22Rv1 (cell line): ENCODE data around the gene ZNF556.

Source experiments
- CTCF ChIP-seq: fragments of 450-650 bp; IDR thresholded peaks from 2 replicates; pipeline ENCODE4 v1.5.1; 2017; ENCODE audit warnings: mild to moderate bottlenecking
- ZFX ChIP-seq: fragments of 450-650 bp; IDR thresholded peaks from 2 replicates; pipeline ENCODE4 v1.6.1; 2017; ENCODE audit warnings: antibody characterized with exemption, borderline replicate concordance

GRCh38 chr19:2834294-2834871, 32.8 kb upstream of the ZNF556 start:
- TF ChIP-seq CTCF (no peak), ZFX (no peak)
